ENCODE measurements around the gene PTPN7. TPM values are rescaled to one million over a fixed set of nuclear protein-coding genes. Genes with fewer than 3 reads are reported as not detected.

Gene PTPN7
- total and polyA plus RNA-seq, 2 of the 13 experiments (the other 11 are each of a cell fraction or from before 2014, with no cell fraction given): not detected

DNA sequence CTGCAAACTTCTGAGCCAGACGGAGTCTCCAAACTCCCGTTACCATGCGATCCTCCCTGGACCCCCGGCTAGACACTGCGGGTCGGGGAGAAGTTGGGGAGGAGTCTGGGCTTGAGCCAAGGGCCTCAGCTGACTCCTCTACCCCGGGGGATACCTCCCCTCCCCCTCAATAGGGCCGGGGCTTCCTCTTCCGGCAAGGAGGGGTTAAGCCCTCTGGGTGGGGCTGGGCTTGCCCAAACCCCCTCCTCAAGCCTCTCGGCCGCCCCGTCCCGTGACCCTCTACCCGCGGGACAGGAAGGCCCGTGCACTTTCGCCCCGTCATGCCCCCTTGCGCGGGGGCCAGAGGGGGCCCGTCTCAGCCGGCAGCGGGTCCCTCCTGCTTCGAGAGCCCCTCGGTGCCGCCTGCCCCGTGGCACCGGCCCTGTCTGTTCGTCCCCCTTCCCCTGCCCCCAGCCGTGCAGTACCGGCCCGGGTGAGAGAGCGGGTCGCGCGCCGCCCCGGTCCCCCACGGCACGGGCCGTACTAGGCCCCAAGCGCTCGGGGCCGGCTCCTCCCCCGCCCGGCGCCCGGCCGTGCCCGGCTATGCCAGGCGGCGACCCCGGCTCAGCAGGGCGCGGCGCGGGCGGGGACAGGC, 16.5 kb downstream of the PTPN7 start (continued):
- TF ChIP-seq ZNF33B (CRISPR knock-in tag; IDR thresholded peaks at IDR 0.05) (no peak), SPEN (CRISPR knock-in tag; IDR thresholded peaks at IDR 0.05; ENCODE audit: low read depth) (no peak), GMEB1 (CRISPR knock-in tag; IDR thresholded peaks at IDR 0.05; ENCODE audit: borderline replicate concordance) (no peak), FLYWCH1 (CRISPR knock-in tag; IDR thresholded peaks at IDR 0.05) (no peak), ZC3H4 (CRISPR knock-in tag; IDR thresholded peaks at IDR 0.05; ENCODE audit: borderline replicate concordance) (no peak), POLR2G (IDR thresholded peaks at IDR 0.05; ENCODE audit: low read depth, low read length) (no peak), HNRNPL (IDR thresholded peaks at IDR 0.05; ENCODE audit: low read depth, low read length) (0 out of 2 replicates have a peak, but pooled peaks have one; percentile 29), SAP130 (CRISPR knock-in tag; IDR thresholded peaks at IDR 0.05; ENCODE audit: low read depth) (no peak), ZFX (CRISPR knock-in tag; IDR thresholded peaks at IDR 0.05; ENCODE audit: low read depth) (peak; percentile 25; the same call in 1 of the 2 replicates), TBX2 (CRISPR knock-in tag; IDR thresholded peaks at IDR 0.05; ENCODE audit: borderline replicate concordance) (no peak), CC2D1A (CRISPR knock-in tag; IDR thresholded peaks at IDR 0.05) (no peak), ZNF674 (CRISPR knock-in tag; IDR thresholded peaks at IDR 0.05; ENCODE audit: low read depth) (no peak), ZNF605 (CRISPR knock-in tag; IDR thresholded peaks at IDR 0.05) (no peak), MXD1 (CRISPR knock-in tag; IDR thresholded peaks at IDR 0.05) (peak; percentile 52; the same call in 1 of the 2 replicates), TFAP4 (IDR thresholded peaks at IDR 0.05; ENCODE audit: borderline replicate concordance, low read depth) (0 out of 2 replicates have a peak, but pooled peaks have one; percentile 39), KDM5B (CRISPR knock-in tag; IDR thresholded peaks at IDR 0.05; ENCODE audit: borderline replicate concordance) (0 out of 2 replicates have a peak, but pooled peaks have one; percentile 57), PRDM10 (CRISPR knock-in tag; IDR thresholded peaks at IDR 0.05; ENCODE audit: low read depth) (no peak), ZKSCAN1 (IDR thresholded peaks at IDR 0.05; ENCODE audit: low read length) (no peak), CBX5 (CRISPR knock-in tag; IDR thresholded peaks at IDR 0.05; ENCODE audit: borderline replicate concordance) (no peak), ZNF572 (CRISPR knock-in tag; IDR thresholded peaks at IDR 0.05) (no peak), NFYC (CRISPR knock-in tag; IDR thresholded peaks at IDR 0.05) (no peak)
- TF ChIP-seq, protein P1, sequence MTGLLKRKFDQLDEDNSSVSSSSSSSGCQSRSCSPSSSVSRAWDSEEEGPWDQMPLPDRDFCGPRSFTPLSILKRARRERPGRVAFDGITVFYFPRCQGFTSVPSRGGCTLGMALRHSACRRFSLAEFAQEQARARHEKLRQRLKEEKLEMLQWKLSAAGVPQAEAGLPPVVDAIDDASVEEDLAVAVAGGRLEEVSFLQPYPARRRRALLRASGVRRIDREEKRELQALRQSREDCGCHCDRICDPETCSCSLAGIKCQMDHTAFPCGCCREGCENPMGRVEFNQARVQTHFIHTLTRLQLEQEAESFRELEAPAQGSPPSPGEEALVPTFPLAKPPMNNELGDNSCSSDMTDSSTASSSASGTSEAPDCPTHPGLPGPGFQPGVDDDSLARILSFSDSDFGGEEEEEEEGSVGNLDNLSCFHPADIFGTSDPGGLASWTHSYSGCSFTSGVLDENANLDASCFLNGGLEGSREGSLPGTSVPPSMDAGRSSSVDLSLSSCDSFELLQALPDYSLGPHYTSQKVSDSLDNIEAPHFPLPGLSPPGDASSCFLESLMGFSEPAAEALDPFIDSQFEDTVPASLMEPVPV (CRISPR knock-in tag; IDR thresholded peaks at IDR 0.05): no peak
